Measurements from ENCODE around the gene FBLN2. TPM values are rescaled to one million over a fixed set of nuclear protein-coding genes. Genes with fewer than 3 reads are reported as not detected.

FBLN2 gene
- total RNA-seq, 1 donor from 2014 or later: 413 TPM

- Mint-ChIP-seq H3K27me3 (ENCODE audit: low read depth) (peaks cover 29% of the 10 kb centered on the region), H3K9me3 (ENCODE audit: low read depth) (no peaks in the 10 kb centered on the region), H3K4me1 (ENCODE audit: low read depth) (no peaks in the 10 kb centered on the region), H3K4me3 (ENCODE audit: unreplicated experiment) (no peak overlapping the region), H3K27ac (ENCODE audit: unreplicated experiment) (no peak overlapping the region), H3K36me3 (ENCODE audit: low read depth) (no peaks in the 10 kb centered on the region)
- TF ChIP-seq CTCF (IDR thresholded peaks at IDR 0.05): no peak
- no peak for DNase-seq (ENCODE audit: low spot score)
Observed at GRCh38 chr3:13663781-13664535, 115.0 kb downstream of the FBLN2 start.

GRCh38 chr3:13665582-13666226 lies 116.8 kb downstream of the FBLN2 start:
- no peak for TF ChIP-seq CTCF (IDR thresholded peaks at IDR 0.05)
- H3K27me3 Mint-ChIP-seq (ENCODE audit: low read depth): peaks cover 36% of the 10 kb centered on the region
- no peak for DNase-seq (ENCODE audit: low spot score)
- H3K36me3 Mint-ChIP-seq (ENCODE audit: low read depth): no peaks in the 10 kb centered on the region
- H3K27ac Mint-ChIP-seq (ENCODE audit: unreplicated experiment): no peak overlapping the region
- H3K4me3 Mint-ChIP-seq (ENCODE audit: unreplicated experiment): no peak overlapping the region
- H3K4me1 Mint-ChIP-seq (ENCODE audit: low read depth): no peaks in the 10 kb centered on the region
- no peaks in the 10 kb centered on the region for H3K9me3 Mint-ChIP-seq (ENCODE audit: low read depth)

- DNase-seq (ENCODE audit: low spot score): no peak
- Mint-ChIP-seq H3K4me3 (ENCODE audit: unreplicated experiment) (no peak overlapping the region), H3K36me3 (ENCODE audit: low read depth) (no peaks in the 10 kb centered on the region), H3K9me3 (ENCODE audit: low read depth) (no peaks in the 10 kb centered on the region), H3K4me1 (ENCODE audit: low read depth) (no peaks in the 10 kb centered on the region), H3K27me3 (ENCODE audit: low read depth) (peaks cover 36% of the 10 kb centered on the region), H3K27ac (ENCODE audit: unreplicated experiment) (no peak overlapping the region)
- no peak for TF ChIP-seq CTCF (IDR thresholded peaks at IDR 0.05)
Observed at GRCh38 chr3:13666227-13666619, 117.3 kb downstream of the FBLN2 start.

GRCh38 chr3:13666781-13667709 lies 118.1 kb downstream of the FBLN2 start:
- no peak for TF ChIP-seq CTCF (IDR thresholded peaks at IDR 0.05)
- Mint-ChIP-seq H3K27me3 (ENCODE audit: low read depth) (peaks cover 39% of the 10 kb centered on the region), H3K4me1 (ENCODE audit: low read depth) (no peaks in the 10 kb centered on the region), H3K36me3 (ENCODE audit: low read depth) (no peaks in the 10 kb centered on the region), H3K4me3 (ENCODE audit: unreplicated experiment) (no peak overlapping the region), H3K9me3 (ENCODE audit: low read depth) (no peaks in the 10 kb centered on the region), H3K27ac (ENCODE audit: unreplicated experiment) (no peak overlapping the region)
- DNase-seq (ENCODE audit: low spot score): no peak

- no peaks in the 10 kb centered on the region for H3K9me3 Mint-ChIP-seq (ENCODE audit: low read depth)
- no peaks in the 10 kb centered on the region for H3K36me3 Mint-ChIP-seq (ENCODE audit: low read depth)
Observed at GRCh38 chr3:13668136-13668535, 119.2 kb downstream of the FBLN2 start.

More at GRCh38 chr3:13668136-13668535, 119.2 kb downstream of the FBLN2 start:
- Mint-ChIP-seq H3K4me1 (ENCODE audit: low read depth) (no peaks in the 10 kb centered on the region), H3K27me3 (ENCODE audit: low read depth) (peaks cover 41% of the 10 kb centered on the region), H3K27ac (ENCODE audit: unreplicated experiment) (no peak overlapping the region), H3K4me3 (ENCODE audit: unreplicated experiment) (no peak overlapping the region)
- no peak for DNase-seq (ENCODE audit: low spot score)
- no peak for TF ChIP-seq CTCF (IDR thresholded peaks at IDR 0.05)
